ENCODE data around the gene PVALB. TPM values are rescaled to one million over a fixed set of nuclear protein-coding genes. Genes with fewer than 3 reads are reported as not detected.

PVALB gene
- total and polyA plus RNA-seq, 11 donors, result not detected

GRCh38 chr22:36809351-36809750 lies 7.5 kb downstream of the PVALB start:
- no peak overlapping the region for H3K4me3 ChIP-seq
- no peaks in the 10 kb centered on the region for H3K36me3 ChIP-seq
- no peaks in the 10 kb centered on the region for H3K9me3 ChIP-seq
- intact Hi-C loops (cut with DNase I), result no loop called here
- H3K27ac ChIP-seq, result no peak overlapping the region
- ATAC-seq, result no peak
- WGBS, 4 donors, result 91 to 96% (median 95%) methylated on average over 6 of the region's 6 CpGs
- no peak for DNase-seq
- H3K4me1 ChIP-seq, result peaks cover 0 to 10% (median 0%) of the 10 kb centered on the region in 12 donors
- TF ChIP-seq, protein P1, sequence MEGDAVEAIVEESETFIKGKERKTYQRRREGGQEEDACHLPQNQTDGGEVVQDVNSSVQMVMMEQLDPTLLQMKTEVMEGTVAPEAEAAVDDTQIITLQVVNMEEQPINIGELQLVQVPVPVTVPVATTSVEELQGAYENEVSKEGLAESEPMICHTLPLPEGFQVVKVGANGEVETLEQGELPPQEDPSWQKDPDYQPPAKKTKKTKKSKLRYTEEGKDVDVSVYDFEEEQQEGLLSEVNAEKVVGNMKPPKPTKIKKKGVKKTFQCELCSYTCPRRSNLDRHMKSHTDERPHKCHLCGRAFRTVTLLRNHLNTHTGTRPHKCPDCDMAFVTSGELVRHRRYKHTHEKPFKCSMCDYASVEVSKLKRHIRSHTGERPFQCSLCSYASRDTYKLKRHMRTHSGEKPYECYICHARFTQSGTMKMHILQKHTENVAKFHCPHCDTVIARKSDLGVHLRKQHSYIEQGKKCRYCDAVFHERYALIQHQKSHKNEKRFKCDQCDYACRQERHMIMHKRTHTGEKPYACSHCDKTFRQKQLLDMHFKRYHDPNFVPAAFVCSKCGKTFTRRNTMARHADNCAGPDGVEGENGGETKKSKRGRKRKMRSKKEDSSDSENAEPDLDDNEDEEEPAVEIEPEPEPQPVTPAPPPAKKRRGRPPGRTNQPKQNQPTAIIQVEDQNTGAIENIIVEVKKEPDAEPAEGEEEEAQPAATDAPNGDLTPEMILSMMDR (IDR thresholded peaks at IDR 0.05), result no peak
- TF ChIP-seq POLR2A (IDR thresholded peaks at IDR 0.05), result no peak
- peaks cover 0 to 52% (median 14%) of the 10 kb centered on the region in 9 donors for H3K27me3 ChIP-seq

DNA sequence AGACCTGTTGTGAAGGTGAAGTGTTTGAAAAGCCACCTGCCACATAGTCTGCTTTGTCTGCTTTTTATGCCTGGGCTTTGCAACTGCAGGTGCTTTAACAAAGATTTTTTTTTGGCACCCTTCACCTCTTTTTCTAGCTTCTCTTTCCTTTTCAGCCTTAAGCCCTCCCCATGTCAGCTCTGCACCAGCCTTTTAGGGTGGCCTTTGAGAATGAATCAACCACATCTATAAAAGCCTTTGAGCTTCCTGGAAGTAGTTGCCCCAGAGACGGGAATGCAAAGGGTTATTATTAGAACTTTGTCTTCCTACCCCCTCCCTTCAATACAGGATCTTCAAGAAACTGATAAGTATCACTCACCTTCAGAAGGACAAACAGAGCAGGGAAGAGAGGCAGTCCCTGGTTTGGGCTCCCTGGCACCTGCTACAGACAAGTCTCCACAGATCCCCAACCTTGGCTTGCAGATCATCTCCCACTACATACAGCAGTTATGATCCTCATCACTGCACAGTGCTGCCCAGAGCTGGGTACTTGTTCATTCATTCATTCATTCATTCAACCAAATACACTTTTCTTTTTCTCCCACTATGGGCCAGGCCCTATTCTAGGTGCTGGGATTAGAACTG lies 8.0 kb downstream of the PVALB start:
- Histone ChIP-seq H3K4me3 (no peak overlapping the region), H3K36me3 (no peaks in the 10 kb centered on the region), H3K27me3 (peaks cover 0 to 50% (median 12%) of the 10 kb centered on the region in 9 donors), H3K4me1 (peaks cover 0 to 10% (median 0%) of the 10 kb centered on the region in 12 donors), H3K9me3 (no peaks in the 10 kb centered on the region), H3K27ac (no peak overlapping the region)
- no peak for DNase-seq
- TF ChIP-seq, protein P1 (IDR thresholded peaks at IDR 0.05), result no peak
- TF ChIP-seq POLR2A (IDR thresholded peaks at IDR 0.05), result no peak
- intact Hi-C loops (cut with DNase I), result no loop called here
- WGBS, 4 donors, result 46 to 62% (median 54%) methylated on average over 1 of the region's 1 CpG
- ATAC-seq, result no peak

GRCh38 chr22:36807627-36808026 lies 9.2 kb downstream of the PVALB start:
- Histone ChIP-seq H3K9me3 (no peaks in the 10 kb centered on the region), H3K27me3 (peaks cover 0 to 44% (median 12%) of the 10 kb centered on the region in 9 donors), H3K4me1 (peaks cover 0 to 10% (median 0%) of the 10 kb centered on the region in 12 donors), H3K27ac (no peak overlapping the region), H3K4me3 (no peak overlapping the region), H3K36me3 (no peaks in the 10 kb centered on the region)
- intact Hi-C loops (cut with DNase I), result no loop called here
- DNase-seq (no peak), ATAC-seq (no peak)
- no peak for TF ChIP-seq POLR2A (IDR thresholded peaks at IDR 0.05)
- TF ChIP-seq, protein P1 (IDR thresholded peaks at IDR 0.05), result no peak
- WGBS, 4 donors, result 84 to 88% (median 85%) methylated on average over 7 of the region's 7 CpGs

- 46 to 55% (median 51%) methylated on average over 6 of the region's 6 CpGs for WGBS, 4 donors
- TF ChIP-seq, protein P1 (IDR thresholded peaks at IDR 0.05), result no peak
- no peak for TF ChIP-seq POLR2A (IDR thresholded peaks at IDR 0.05)
- intact Hi-C loops (cut with DNase I), result no loop called here
Observed at GRCh38 chr22:36806835-36807234, 10.0 kb downstream of the PVALB start.

More at GRCh38 chr22:36806835-36807234, 10.0 kb downstream of the PVALB start:
- peaks cover 0 to 48% (median 12%) of the 10 kb centered on the region in 9 donors for H3K27me3 ChIP-seq
- peaks cover 0 to 10% (median 0%) of the 10 kb centered on the region in 12 donors for H3K4me1 ChIP-seq
- H3K27ac ChIP-seq, result no peak overlapping the region
- no peak overlapping the region for H3K4me3 ChIP-seq
- ATAC-seq (no peak), DNase-seq (no peak)
- no peaks in the 10 kb centered on the region for H3K9me3 ChIP-seq
- H3K36me3 ChIP-seq, result no peaks in the 10 kb centered on the region

Measured in heart left ventricle (tissue), 16 donors.